HG03135 (cell line): Measurements from ENCODE around the gene DNAH6.
"Not testable (repeated sequence)": the region's sequence is repeated elsewhere in the genome, so short reads cannot be mapped to it uniquely, and the experiment has no call there.

Source experiments
- ATAC-seq: cut with Tn5 transposase; IDR thresholded peaks from one replicate; pipeline ENCODE4 v1.9.1; 2021; ENCODE audit warnings: mild to moderate bottlenecking, moderate library complexity; ENCODE audit not compliant: unreplicated experiment

DNAH6 gene

GRCh38 chr2:84732897-84733778 is 216.8 kb downstream of the DNAH6 start:
- ATAC-seq = no peak

- ATAC-seq = no peak
Measured at GRCh38 chr2:84735389-84735788, 219.1 kb downstream of the DNAH6 start.

GRCh38 chr2:84741182-84741822 is 225.0 kb downstream of the DNAH6 start:
- peak; percentile 98 for ATAC-seq

GRCh38 chr2:84748341-84748740 is 232.0 kb downstream of the DNAH6 start:
- ATAC-seq = no peak

DNA sequence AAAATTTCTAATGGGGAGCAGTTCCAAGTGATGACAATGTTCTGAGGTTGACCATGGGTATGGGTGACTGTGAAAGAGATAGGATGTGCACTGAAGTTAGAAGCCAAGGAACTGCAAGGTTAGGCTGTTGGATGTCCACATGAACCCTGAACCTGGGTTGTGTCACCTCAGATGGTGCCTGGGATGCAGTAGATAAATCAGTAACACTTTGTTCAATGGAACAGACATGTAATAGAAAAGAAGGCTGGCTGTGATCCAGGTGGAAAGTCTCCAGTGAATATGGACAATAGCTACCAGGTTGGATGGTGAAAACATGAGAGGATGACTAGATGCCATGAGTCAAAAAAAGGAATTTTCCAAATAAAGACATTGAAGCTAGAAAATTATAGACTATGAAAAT is 233.1 kb downstream of the DNAH6 start:
- ATAC-seq = no peak

DNA sequence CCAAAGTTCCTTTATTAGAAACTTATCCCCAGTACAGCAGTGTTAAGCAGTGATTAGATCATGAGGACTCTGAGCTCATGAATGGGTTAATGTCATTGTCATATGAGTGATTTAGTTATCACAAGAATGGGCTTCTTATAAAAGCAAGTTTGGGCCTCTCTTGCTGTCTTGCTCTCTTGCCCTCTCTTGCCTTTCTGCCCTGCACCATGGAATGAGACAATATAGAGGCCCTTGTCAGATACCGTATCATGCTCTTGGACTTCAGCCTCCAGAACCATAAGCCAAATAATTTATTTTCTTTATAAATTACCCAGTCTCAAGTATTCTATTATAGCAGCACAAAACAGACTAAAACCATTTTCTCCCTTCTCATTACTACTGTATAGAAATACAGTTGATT is 238.8 kb downstream of the DNAH6 start:
- no peak for ATAC-seq

GRCh38 chr2:84757648-84758047 is 241.3 kb downstream of the DNAH6 start:
- no peak for ATAC-seq

- ATAC-seq = no peak
Measured at GRCh38 chr2:84766791-84767190, 250.5 kb downstream of the DNAH6 start.

DNA sequence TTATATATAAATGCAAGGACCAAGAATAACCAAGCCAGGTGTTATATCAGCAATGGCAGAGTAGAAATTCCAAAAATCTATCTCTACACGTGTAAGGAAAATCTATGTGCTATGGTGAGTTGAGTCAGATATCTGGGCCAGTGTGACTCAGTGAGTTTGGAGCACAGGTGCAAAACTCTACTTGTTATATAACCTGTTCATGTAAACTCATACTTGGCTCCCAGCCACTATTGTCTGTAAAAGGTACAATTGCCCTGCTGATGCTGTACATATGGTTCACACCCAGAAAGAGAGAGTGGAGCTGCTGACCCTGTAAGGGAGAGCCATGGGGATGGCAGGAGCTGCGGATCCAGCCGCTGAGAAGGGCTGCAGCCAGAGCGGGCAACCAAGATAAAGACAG is 252.5 kb downstream of the DNAH6 start:
- no peak for ATAC-seq

- no peak for ATAC-seq
Measured at GRCh38 chr2:84770280-84770679, 254.0 kb downstream of the DNAH6 start.

DNA sequence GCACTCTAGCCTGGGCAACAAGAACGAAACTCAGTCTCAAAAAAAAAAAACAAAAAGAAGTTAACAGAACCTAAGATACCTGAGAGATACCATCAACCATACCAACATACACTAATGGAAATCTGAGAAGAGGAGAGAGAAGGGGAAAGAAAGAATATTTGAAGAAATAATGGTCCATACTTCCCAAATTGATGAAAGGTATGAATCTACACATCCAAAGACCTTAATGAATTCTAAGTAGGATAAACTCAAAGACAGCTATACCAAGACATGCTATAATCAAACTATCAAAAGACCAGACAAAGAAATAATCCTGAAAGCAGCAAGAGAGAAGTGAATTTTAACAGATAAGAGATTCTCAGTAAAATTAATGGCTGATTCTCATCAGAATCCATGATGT is 255.0 kb downstream of the DNAH6 start:
- ATAC-seq = no peak

- not testable (repeated sequence) for ATAC-seq
Measured at GRCh38 chr2:84773562-84773961, 257.3 kb downstream of the DNAH6 start.

GRCh38 chr2:84776011-84776410 is 259.7 kb downstream of the DNAH6 start:
- ATAC-seq = no peak

- ATAC-seq = no peak
Measured at GRCh38 chr2:84778911-84779690, 262.8 kb downstream of the DNAH6 start.

GRCh38 chr2:84779781-84780180 is 263.5 kb downstream of the DNAH6 start:
- ATAC-seq = no peak

DNA sequence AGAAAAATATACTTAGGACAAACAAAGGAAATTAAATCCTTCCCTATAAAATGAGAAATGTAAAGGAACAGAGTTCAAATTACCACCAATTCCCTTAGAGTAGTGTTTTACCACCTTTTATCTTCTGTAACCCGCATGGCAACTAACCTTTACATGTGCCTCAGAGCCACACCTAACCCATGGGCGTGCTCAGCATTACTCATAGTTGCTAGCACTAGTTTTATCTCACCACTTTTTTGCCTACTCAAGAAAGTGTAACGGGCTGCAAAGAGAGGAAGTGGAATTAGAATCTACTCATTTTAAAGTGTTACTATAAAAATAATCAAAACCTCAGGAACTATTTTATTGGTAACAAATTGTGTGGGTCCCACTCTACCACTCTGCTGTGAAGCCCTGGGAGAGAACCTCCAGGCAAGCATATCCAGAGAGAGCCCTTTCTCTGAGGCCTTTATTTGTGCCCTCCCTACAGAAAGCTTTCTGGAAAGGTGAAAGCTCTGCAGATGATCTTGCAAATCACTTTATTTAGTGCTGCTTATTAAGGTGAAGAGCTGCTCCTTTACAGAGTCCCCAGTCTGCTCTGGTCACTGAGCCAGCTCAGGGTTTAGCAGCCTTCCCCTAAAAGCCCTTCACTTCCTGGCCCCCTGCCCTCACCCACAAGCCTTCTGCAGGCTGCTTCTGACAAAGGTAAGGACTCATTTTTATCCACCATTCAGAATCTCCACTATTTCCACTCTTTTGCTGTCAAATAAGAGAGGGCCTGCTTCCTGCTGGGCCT is 265.8 kb downstream of the DNAH6 start:
- peak; percentile 81 for ATAC-seq

GRCh38 chr2:84782717-84783442 is 266.6 kb downstream of the DNAH6 start:
- no peak for ATAC-seq

GRCh38 chr2:84785950-84786349 is 269.7 kb downstream of the DNAH6 start:
- no peak for ATAC-seq

DNA sequence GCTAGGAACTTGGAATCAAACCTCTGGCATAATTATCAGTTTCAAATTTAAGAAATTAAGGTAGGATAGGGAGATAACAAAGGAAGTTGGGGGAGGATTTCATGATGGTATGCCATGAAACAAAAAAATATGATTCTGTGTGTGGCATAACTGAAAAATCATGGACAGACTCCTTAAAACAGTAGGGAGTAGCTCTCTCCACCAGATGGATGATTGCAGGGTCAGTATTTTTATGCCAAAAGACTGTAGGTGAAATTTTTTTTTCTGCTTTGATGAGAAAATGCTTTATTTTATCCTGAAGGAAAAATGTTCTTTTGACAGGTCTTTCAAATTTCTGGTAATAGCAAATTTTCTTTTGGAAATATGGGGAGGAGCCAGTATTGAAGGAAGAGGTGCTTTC is 270.3 kb downstream of the DNAH6 start:
- no peak for ATAC-seq

- no peak for ATAC-seq
Measured at GRCh38 chr2:84788027-84788426, 271.7 kb downstream of the DNAH6 start.
